HL-60/S4 treated with phorbol 12-myristate 13-acetate at 8.2 ng/mL for 4 days and 3 days (cell line): ENCODE measurements around the gene RBBP8.
"Not testable (repeated sequence)": the region's sequence is repeated elsewhere in the genome, so short reads cannot be mapped to it uniquely, and the experiment has no call there.

ENCODE experiments used
- in situ Hi-C: fragments of 300-500 bp; cut with MboI; formaldehyde crosslinking; loops from 2 replicates; pipeline ENCODE4 v1.15.0; 2022; ENCODE audit warnings: low sequenced_read_pairs

RBBP8 gene

GRCh38 chr18:22939649-22940048 is 6.5 kb downstream of the RBBP8 start:
- in situ Hi-C loops: no loop called here

- in situ Hi-C loops: no loop called here
These were observed 10.7 kb downstream of the RBBP8 start for GRCh38 chr18:22943847-22944246.

DNA sequence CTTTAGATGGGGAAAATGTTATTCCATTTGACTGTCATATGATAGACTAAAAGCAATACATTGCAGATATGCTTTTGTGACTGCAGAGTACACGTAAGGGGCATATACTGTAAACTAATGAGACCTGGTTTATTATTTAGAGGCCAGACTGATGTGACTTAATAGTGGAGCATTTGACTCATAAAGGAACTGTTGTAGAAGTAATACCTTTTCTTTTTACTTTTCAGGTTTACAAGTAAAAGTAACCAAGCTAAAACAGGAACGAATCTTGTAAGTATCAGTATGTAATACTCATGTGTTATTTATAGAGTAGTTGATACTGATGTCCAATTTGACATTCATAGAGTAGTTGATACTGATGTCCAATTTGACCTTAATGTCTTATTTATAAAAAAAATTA is 13.1 kb downstream of the RBBP8 start:
- in situ Hi-C loops: no loop called here

GRCh38 chr18:22946846-22947245 is 13.7 kb downstream of the RBBP8 start:
- in situ Hi-C loops: no loop called here

- in situ Hi-C loops: no loop called here
These were observed 18.7 kb downstream of the RBBP8 start for GRCh38 chr18:22951823-22952222.

DNA sequence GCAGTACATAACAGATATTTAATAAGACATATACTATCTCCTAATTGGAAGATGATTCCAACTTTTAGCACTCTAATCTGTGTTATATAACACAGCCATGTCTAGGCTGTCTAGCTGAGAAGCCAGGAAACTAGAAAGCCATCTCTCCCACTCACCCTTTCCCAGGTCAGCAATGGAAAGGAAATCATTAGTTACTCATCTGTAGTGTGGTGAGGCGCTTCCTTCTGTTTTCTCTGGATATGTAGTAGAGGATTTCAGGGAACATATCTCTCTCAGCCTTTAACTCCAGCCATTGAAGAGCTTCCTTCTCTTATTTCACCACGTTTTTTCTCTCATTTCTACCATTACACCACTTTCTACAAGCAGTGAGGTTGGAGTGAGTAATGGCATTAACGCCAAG is 19.4 kb downstream of the RBBP8 start:
- in situ Hi-C loops: no loop called here

DNA sequence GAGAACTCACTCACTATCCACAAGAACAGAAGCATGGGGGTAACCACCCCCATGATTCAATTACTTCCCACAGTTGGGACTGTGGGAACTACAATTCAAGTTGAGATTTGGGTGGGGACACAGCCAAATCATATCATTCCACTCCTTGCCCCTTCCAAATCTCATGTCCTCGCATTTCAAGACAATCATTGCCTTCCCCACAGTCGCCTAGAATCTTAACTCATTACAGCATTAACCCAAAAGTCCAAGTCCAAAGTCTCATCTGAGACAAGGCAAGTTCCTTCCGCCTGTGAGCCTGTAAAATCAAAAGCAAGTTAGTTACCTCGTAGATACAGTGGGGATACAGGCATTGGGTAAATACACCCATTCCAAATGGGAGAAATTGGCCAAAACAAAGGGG is 20.9 kb downstream of the RBBP8 start:
- in situ Hi-C loops: not testable (repeated sequence)

DNA sequence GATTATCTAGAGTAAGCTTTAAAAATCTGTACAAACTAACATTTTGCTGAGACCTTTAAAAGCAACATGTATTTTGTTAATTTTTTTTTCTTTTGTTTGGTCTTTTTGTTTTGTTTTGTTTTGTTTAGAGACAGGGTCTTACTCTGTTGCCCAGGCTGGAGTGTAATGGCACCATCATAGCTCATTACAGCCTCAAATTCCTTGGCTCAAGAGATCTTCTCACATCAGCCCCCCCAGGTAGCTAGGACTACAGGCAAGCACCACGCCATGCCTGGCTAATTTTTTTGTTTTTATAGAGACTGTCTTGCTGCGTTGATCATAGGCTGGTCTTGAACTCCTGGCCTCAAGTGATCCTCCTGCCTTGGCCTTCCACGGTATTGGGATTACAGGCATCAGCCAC is 23.1 kb downstream of the RBBP8 start:
- in situ Hi-C loops: no loop called here

- in situ Hi-C loops: no loop called here
These were observed 28.0 kb downstream of the RBBP8 start for GRCh38 chr18:22961156-22961555.

DNA sequence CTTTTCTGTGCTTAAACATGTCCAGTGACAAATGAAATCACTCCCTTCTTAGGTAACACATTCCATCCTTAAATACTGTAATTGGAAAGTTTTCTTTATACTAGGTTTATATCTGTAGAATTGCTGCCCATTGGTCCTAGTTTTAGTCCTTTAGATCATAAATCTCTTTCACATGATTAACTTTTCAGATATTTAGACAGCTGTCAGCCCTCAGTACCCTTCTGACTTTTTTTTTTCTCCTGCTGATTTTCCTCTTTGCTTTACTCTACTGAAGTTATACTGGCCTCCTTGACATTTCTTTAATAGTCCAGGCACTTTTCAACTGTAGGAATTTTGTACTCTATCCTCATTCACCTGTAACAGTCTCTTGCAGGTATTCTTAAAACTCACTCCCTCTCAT is 28.9 kb downstream of the RBBP8 start:
- in situ Hi-C loops: no loop called here

DNA sequence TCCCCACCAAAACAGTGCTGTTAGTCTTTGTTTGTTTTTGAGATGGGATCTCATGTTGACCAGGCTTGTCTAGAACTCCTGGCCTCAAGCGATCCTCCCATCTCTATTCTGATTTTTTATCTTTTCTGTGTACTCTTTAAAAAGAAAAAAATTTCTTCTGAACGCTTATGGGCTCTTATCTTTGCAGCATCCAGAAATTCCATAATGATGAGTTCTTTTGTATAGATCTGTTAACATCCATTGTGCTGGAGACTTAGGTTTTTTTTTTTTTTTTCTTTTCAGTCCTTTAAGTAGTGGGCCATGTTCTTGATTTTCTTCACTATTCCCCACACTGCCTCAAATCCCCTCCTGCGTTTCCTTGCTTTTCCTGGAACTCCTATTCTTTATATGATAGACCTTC is 31.0 kb downstream of the RBBP8 start:
- in situ Hi-C loops: no loop called here

- in situ Hi-C loops: no loop called here
These were observed 31.6 kb downstream of the RBBP8 start for GRCh38 chr18:22964722-22965121.

DNA sequence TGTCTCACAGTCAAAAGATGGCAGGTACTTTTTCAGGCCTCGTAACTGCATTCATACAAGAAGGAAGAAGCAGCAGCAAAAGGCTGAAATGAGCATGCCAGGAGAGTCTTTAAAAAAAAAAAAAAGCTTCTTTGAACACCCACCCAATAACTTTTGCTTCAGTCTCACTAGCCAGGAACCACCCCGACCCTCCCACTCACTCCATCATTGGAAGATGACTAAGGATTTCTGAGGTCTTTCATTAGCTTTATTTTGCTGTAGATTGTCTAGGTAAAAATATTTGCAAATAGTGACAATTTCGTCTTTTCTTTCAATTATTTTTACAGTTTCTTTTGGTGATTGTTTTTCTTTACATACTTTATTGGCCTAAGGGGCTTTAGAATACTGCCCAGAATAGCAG is 37.9 kb downstream of the RBBP8 start:
- in situ Hi-C loops: no loop called here

DNA sequence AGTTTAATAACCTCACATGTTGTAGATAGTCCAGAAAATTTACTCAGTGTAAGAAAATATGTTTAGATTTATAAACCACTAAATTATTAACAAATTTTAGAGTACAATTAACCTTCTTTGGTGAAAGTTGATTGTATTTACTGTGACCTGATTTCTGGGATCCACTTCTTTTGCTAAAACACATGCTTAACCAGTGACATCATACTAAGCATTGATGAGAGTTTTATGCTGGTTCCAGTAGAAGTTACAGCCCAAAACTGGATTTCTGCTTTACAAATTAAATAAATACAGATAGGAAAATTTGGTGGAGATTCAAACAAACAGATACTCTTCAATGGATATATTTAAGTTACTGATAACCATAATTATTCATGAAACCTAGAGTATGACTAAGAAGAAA is 40.9 kb downstream of the RBBP8 start:
- in situ Hi-C loops: no loop called here

DNA sequence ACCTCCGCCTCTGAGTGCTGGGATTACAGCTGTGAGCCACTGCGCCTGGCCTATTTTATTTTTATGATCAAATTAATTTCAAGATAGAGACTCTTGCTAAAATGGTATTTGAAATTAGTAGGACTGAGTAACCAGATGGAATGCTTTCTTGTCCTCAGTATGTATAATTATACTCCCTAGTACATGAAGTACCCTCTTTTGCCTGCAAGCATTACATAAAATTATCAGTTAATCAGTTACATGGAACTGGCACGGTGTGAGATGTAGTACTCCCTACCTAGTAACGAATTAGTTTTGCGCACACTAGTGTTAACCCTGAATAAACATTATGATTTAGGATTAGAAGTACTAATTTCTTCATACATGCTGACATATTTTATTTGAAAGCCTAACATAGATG is 41.6 kb downstream of the RBBP8 start:
- in situ Hi-C loops: loop anchor here (25.0 kb wide), 1 partner anchor 162 kb away; no protein-coding TSS in a partner anchor

- in situ Hi-C loops: loop anchor here (25.0 kb wide), 1 partner anchor 163 kb away; no protein-coding TSS in a partner anchor
These were observed 42.4 kb downstream of the RBBP8 start for GRCh38 chr18:22975508-22975907.

DNA sequence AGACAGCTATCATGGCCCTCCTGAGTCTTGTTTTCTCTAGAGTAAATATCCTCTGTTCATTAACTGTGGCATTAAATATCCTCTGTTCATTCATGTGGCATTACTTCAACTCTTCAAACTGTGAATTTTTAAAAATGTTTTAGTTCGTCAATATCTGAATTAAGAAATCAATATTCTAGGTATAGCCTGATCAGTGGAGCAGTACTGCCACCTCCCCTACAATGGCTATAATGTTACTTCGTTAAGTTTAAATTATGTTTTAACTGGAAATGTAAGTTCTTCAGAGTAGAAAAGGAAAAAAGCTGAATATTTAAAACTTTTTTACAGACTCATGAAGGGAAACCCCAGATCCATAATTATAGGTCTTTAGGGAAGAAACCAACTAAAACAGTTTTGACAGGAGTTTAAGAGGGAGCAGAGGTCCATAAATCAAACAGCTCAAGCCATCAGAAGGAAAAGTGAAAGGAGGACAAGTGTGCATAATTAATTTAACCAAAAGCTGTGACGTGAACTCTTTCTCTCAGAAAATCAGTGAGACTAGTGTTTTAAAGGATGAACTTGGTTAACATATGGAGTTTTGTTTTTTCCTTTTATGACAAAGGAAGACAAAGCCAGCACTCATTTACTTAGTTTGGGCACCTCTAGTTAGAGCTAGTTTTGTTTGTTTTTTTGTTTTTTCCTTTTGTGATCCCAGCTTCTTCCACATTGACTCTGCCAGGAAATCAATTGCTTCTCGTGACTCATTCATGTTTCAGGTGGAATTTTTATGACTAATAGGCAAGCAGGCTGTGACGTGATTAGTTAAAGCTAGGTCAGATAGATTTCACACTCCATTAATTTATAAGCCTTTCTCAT is 44.9 kb downstream of the RBBP8 start:
- in situ Hi-C loops: loop anchor here (25.0 kb wide), 1 partner anchor 166 kb away; no protein-coding TSS in a partner anchor

GRCh38 chr18:22980394-22980793 is 47.3 kb downstream of the RBBP8 start:
- in situ Hi-C loops: loop anchor here (25.0 kb wide), 1 partner anchor 168 kb away; no protein-coding TSS in a partner anchor

DNA sequence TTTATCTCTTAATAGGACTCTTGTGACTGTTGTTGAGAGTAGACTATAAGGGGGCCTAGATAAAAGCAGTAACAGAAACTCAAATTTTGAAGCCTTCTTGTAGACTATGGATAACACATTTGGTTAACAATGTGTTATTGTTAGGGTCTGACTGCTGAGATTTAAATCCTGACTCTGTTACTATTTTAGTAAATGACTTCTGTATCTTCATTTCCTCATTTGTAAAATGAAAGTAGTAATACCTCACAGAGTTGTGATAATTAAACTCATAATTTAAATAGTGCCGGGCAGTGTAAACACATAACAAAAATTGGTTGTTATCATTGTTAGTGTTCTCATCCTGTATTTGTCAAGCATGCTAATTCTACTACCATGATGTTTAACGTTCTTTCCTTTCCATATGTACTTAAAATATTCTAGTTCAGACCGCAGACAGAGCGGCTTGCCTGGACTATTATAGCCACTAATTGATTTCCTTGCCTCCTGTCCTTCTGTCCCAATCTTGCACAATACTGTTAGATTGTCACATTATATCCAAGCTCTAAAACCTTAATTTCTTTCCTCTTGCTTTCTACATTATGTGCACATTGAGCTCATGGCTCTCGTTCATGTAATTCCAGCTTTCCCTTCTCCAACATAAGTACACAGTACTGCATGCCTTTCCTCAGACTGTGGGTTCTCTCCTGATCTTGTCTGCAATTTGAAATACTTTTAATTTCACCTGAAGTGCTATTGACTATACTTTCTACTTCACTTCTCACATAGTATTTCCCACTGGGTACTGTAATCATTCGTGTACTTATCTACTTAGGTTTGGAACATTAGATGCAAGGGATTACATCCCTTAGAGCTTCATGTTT is 48.4 kb downstream of the RBBP8 start:
- in situ Hi-C loops: loop anchor here (25.0 kb wide), 1 partner anchor 169 kb away; no protein-coding TSS in a partner anchor

- in situ Hi-C loops: loop anchor here (25.0 kb wide), 1 partner anchor 171 kb away; no protein-coding TSS in a partner anchor
These were observed 50.0 kb downstream of the RBBP8 start for GRCh38 chr18:22983175-22983574.

DNA sequence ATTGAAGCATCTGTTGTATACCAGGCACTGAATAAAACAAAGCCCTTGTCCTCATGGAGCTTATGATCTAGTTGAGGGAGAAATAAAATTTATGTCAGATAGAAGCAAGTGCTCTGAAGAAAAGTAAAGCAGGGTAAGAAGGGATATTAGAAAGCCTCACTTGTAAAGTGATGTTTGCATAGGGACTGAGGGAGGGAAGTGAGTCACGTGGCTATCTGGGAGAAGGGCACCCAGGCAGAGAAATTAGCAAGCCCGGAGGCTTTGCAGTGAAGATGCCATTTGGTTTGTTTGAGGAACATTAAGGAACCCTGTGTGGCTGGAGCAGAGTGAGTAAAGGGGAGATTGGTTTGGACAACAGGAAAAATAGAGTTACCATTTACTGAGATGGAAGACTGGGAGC is 52.1 kb downstream of the RBBP8 start:
- in situ Hi-C loops: loop anchor here (25.0 kb wide), 1 partner anchor 173 kb away; no protein-coding TSS in a partner anchor
